Measurements from ENCODE around the gene IGFBP7. TPM values are rescaled to one million over a fixed set of nuclear protein-coding genes. Genes with fewer than 3 reads are reported as not detected.

The IGFBP7 gene
- total RNA-seq, 1 donor from 2014 or later, result 1,471 TPM

- DNase-seq (ENCODE audit: low read depth), result no peak
- no peak for TF ChIP-seq CTCF (conservative IDR thresholded peaks at IDR 0.05; ENCODE audit: low read depth, low read length)
- no peak overlapping the region for H3K4me3 ChIP-seq (ENCODE audit: low read depth, low read length)
Observed at GRCh38 chr4:57099363-57099762, 10.8 kb downstream of the IGFBP7 start.

GRCh38 chr4:57098941-57099340 is 11.2 kb downstream of the IGFBP7 start:
- TF ChIP-seq CTCF (conservative IDR thresholded peaks at IDR 0.05; ENCODE audit: low read depth, low read length), result no peak
- DNase-seq (ENCODE audit: low read depth), result no peak
- no peak overlapping the region for H3K4me3 ChIP-seq (ENCODE audit: low read depth, low read length)

- no peak for TF ChIP-seq CTCF (conservative IDR thresholded peaks at IDR 0.05; ENCODE audit: low read depth, low read length)
- DNase-seq (ENCODE audit: low read depth), result no peak
- no peak overlapping the region for H3K4me3 ChIP-seq (ENCODE audit: low read depth, low read length)
Observed at GRCh38 chr4:57098415-57098814, 11.8 kb downstream of the IGFBP7 start.

GRCh38 chr4:57097711-57098110 is 12.5 kb downstream of the IGFBP7 start:
- no peak for TF ChIP-seq CTCF (conservative IDR thresholded peaks at IDR 0.05; ENCODE audit: low read depth, low read length)
- no peak for DNase-seq (ENCODE audit: low read depth)

GRCh38 chr4:57095956-57096355 is 14.2 kb downstream of the IGFBP7 start:
- H3K4me3 ChIP-seq (ENCODE audit: low read depth, low read length), result no peak overlapping the region
- no peak for TF ChIP-seq CTCF (conservative IDR thresholded peaks at IDR 0.05; ENCODE audit: low read depth, low read length)
- no peak for DNase-seq (ENCODE audit: low read depth)

More at GRCh38 chr4:57097711-57098110, 12.5 kb downstream of the IGFBP7 start:
- no peak overlapping the region for H3K4me3 ChIP-seq (ENCODE audit: low read depth, low read length)

GRCh38 chr4:57095245-57095644 is 14.9 kb downstream of the IGFBP7 start:
- peak; percentile 87 for DNase-seq (ENCODE audit: low read depth)
- TF ChIP-seq CTCF (conservative IDR thresholded peaks at IDR 0.05; ENCODE audit: low read depth, low read length), result peak; percentile 14
- no peak overlapping the region for H3K4me3 ChIP-seq (ENCODE audit: low read depth, low read length)

GRCh38 chr4:57094832-57095223 is 15.4 kb downstream of the IGFBP7 start:
- TF ChIP-seq CTCF (conservative IDR thresholded peaks at IDR 0.05; ENCODE audit: low read depth, low read length), result peak; percentile 24
- no peak for DNase-seq (ENCODE audit: low read depth)
- no peak overlapping the region for H3K4me3 ChIP-seq (ENCODE audit: low read depth, low read length)

Data from epithelial cell of proximal tubule (primary cell).